Lower leg skin (tissue), 4 donors: Measurements from ENCODE around the gene DNMT3L. TPM values are rescaled to one million over a fixed set of nuclear protein-coding genes. Genes with fewer than 3 reads are reported as not detected.
"Not testable (repeated sequence)": the region's sequence is repeated elsewhere in the genome, so short reads cannot be mapped to it uniquely, and the experiment has no call there.

Source experiments
- DNase-seq, 2 donors: peaks; one replicate each; pipeline ENCODE4 v3.0.0-alpha.2; 2019; ENCODE audit warnings: low spot score in 2 of 2
- H3K4me3 ChIP-seq: fragments of 200-600 bp; sonication (generic); 2 replicates; pipeline ENCODE4 v1.5.1; 2017; ENCODE audit warnings: mild to moderate bottlenecking, low read depth; ENCODE audit not compliant: poor library complexity, severe bottlenecking
- WGBS, 2 donors: methylation state at CpG; one replicate each; pipeline ENCODE4 v1.1.5; 2018; 5-methylcytosine and 5-hydroxymethylcytosine counted together
- intact Hi-C: fragments of 100-400 bp; cut with DNase I; formaldehyde crosslinking; loops from one replicate; pipeline ENCODE4 v1.15.0; 2023; ENCODE audit warnings: low total_unique reads
- total RNA-seq, 4 donors: library from RNA; depleted of rRNA; stranded (reverse); fragments of >200 nt; gene quantifications; one replicate each; pipeline ENCODE4 v1.1.0, GENCODE V29; 2016

DNMT3L gene
- total RNA-seq, 4 donors from 2014 or later, result not detected

DNA sequence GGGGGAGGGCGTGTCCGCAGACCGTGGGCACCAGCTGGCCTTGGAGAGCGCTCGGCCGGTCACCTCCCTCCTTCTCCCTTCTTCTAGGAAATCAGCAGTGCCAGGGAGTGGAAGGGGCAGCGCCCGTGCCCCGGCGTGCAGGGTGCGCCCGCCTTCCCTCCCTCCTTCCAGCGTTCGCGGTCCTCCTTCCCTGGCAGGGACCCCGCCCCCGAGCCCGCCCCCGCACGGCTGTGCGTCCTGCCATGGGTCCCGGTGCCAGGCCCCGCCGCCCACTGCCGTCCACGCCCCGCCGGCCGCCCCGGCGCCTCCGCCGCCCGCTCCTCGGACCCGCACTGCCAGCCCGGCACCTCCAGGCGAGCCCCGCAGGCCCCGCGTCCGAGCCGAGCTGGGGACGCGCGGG is 21.3 kb downstream of the DNMT3L start:
- DNase-seq, intact Hi-C loops, H3K4me3 ChIP-seq: not testable (repeated sequence)
- WGBS, 2 donors, result no CpG with 5 or more reads among the region's 46 CpGs

GRCh38 chr21:44229561-44229960 is 32.1 kb downstream of the DNMT3L start:
- intact Hi-C loops, DNase-seq, H3K4me3 ChIP-seq: not testable (repeated sequence)
- 95% methylated on average over 8 of the region's 22 CpGs; no CpG with 5 or more reads in 1 of the 2 donors for WGBS, 2 donors

DNA sequence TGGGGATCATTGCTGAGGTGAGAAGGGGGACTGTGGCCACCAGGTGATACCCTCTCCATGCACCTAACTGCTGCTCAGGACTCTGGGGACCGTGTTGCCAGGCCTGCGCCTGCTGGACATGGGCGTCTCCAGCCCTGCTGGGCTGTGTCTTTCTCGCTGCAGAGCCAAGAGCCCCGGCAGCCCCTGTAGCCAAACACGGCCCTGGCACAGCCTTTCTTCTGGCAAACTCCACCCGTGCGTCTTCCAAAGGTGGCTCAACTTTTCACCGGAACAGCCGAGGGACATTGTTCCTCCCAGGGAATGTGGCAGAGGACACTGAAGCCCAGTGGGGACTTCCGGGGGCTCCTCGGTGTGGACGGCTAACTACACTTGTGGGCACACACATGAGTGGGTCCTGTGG is 33.6 kb downstream of the DNMT3L start:
- no CpG with 5 or more reads among the region's 13 CpGs for WGBS, 2 donors
- intact Hi-C loops, H3K4me3 ChIP-seq, DNase-seq: not testable (repeated sequence)

- H3K4me3 ChIP-seq, DNase-seq, intact Hi-C loops: not testable (repeated sequence)
- no CpG with 5 or more reads among the region's 9 CpGs for WGBS, 2 donors
Measured at GRCh38 chr21:44227614-44228013, 34.1 kb downstream of the DNMT3L start.

DNA sequence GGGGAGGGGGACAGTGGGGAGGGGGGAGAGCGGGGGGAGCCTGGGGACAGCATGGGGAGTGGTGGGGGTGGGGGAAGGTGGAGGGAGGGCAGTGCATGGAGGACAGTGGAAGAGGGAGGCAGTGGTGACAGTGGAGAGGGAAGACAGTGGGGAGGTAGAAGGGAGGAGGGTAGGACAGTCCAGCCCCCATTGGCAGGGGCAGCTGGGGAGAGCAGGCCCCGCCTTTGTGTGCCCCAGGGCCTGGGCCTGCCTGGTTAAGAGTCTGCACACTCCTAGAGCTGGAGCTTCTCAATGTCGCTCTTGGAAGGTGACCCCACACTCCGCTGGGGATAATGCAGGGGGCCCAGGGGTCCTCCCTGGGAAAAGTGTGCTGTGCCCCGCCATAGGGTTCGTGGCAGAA is 36.1 kb downstream of the DNMT3L start:
- WGBS, 2 donors, result no CpG with 5 or more reads among the region's 6 CpGs
- DNase-seq, intact Hi-C loops: not testable (repeated sequence)

GRCh38 chr21:44223334-44223733 is 38.4 kb downstream of the DNMT3L start:
- H3K4me3 ChIP-seq, intact Hi-C loops, DNase-seq: not testable (repeated sequence)
- no CpG with 5 or more reads among the region's 5 CpGs for WGBS, 2 donors

More for the DNA sequence above, 36.1 kb downstream of the DNMT3L start:
- not testable (repeated sequence) for H3K4me3 ChIP-seq

DNA sequence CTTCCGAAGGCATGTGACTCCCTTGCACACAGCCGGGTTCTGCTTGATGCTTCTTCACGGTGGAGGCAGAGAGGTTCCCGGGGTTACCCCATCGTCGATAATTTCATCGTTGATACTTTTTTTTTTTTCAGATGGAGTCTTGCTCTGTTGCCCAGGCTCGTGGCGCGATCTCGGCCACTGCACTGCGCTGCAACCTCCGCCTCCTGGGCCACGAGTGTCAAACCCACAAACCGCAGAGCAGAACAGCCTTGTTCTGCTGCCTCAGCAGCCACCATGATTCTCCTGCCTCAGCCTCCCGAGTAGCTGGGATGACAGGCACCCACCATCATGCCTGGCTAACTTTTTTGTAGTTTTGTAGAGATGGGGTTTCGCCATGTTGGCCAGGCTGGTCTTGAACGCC is 41.0 kb downstream of the DNMT3L start:
- DNase-seq, intact Hi-C loops, H3K4me3 ChIP-seq: not testable (repeated sequence)
- WGBS, 2 donors, result no CpG with 5 or more reads among the region's 18 CpGs

GRCh38 chr21:44218461-44218860 is 43.2 kb downstream of the DNMT3L start:
- intact Hi-C loops, H3K4me3 ChIP-seq, DNase-seq: not testable (repeated sequence)
- no CpG with 5 or more reads among the region's 8 CpGs for WGBS, 2 donors

DNA sequence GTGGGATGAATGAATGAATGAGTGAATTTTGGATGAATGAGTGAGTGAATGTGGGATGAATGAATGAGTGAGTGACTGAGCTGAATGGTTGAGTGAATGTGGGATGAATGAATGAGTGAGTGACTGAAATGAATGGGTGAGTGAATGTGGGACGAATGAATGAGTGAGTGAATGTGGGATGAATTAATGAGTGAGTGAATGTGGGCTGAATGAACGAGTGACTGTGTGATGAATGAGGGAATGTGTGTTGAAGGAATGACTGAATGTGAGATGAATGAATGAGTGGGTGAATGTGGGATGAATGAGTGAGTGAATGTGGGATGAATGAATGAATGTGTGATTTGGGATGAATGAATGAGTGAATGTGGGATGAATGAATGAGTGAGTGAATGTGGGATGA is 49.7 kb downstream of the DNMT3L start:
- H3K4me3 ChIP-seq, DNase-seq, intact Hi-C loops: not testable (repeated sequence)
- WGBS, 2 donors, result 83 to 97% methylated on average over 1 to 2 of the region's 2 CpGs

GRCh38 chr21:44211574-44211973 is 50.1 kb downstream of the DNMT3L start:
- WGBS, 2 donors, result 94 to 100% methylated on average over 2 to 3 of the region's 3 CpGs
- H3K4me3 ChIP-seq, DNase-seq, intact Hi-C loops: not testable (repeated sequence)

GRCh38 chr21:44207860-44208646 is 53.6 kb downstream of the DNMT3L start:
- WGBS, 2 donors, result no CpG with 5 or more reads among the region's 15 CpGs
- peak in 1 of 2 donors; percentile 68 for DNase-seq
- H3K4me3 ChIP-seq, intact Hi-C loops: not testable (repeated sequence)

GRCh38 chr21:44206698-44207676 is 54.7 kb downstream of the DNMT3L start:
- H3K4me3 ChIP-seq, intact Hi-C loops, DNase-seq: not testable (repeated sequence)
- no CpG with 5 or more reads among the region's 33 CpGs for WGBS, 2 donors

DNA sequence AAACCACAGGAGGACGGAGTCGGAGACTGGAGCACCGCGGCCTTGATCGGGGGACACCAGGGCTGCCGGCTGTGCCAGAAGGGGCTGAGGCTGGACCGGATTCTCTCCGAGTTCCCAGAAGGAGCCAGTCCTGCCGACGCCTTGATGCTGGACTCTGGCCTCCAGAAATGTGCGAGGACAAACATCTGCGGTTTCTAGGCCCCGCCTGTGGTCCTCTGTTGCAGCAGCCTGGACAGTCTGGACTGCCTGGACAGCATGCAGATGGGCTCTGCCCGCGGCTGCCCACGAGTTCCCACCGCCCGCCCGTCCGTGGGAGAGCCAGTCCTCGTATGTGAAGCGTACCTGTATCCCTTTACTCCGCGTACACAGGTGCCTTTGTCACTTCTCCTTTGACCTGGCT is 55.5 kb downstream of the DNMT3L start:
- H3K4me3 ChIP-seq, DNase-seq, intact Hi-C loops: not testable (repeated sequence)
- WGBS, 2 donors, result no CpG with 5 or more reads among the region's 24 CpGs

DNA sequence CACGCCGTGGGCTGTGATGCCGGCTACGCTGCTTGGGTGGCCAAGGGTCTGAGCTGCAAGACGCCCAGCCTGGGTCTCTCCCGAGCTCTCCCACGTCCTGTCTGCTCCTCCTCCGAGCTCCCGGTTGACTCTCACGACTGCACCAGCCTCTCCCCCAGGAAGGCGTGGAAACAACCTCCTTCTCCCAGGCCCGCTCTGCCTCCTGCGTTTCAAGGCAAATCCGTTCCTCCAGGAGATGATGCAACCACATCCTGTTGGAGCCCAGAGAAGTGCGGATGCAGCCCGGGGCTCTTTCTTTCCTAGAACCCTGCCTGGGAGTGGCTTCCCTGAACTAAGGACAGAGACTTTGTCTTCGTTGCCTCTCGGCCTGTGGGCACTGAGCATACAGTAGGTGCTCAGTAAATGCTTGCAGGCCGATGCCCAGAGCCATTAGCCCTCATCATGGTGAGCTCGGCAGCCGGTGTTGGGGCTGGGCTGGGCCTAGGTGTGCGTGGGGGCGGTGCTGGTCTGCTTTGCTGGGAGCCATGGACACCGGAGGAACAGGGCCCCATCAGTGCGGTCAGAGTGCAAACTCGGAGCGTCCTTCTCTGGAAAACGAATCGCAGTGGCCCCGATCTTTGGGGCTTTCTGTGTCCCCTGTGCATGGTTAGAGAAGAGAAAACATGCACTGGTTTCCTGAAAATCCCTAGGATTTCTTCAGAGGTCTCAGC is 59.0 kb downstream of the DNMT3L start:
- WGBS, 2 donors, result no CpG with 5 or more reads among the region's 30 CpGs
- DNase-seq, intact Hi-C loops, H3K4me3 ChIP-seq: not testable (repeated sequence)
